NCI-H1694 treated with DMSO at 0.1 percent for 48 hours (cell line): ENCODE data around the gene IER5.
A peak's percentile ranks its signal among the peaks of the same experiment; 100 is the strongest.
"Not testable (repeated sequence)": the region's sequence is repeated elsewhere in the genome, so short reads cannot be mapped to it uniquely, and the experiment has no call there.

Experiments used
- DNase-seq: peaks from one replicate; lab custom pipeline; 2025; lab: John Stamatoyannopoulos, UW

The IER5 gene

GRCh38 chr1:181115971-181116370, 27.5 kb downstream of the IER5 start:
- DNase-seq: not testable (repeated sequence)

DNA sequence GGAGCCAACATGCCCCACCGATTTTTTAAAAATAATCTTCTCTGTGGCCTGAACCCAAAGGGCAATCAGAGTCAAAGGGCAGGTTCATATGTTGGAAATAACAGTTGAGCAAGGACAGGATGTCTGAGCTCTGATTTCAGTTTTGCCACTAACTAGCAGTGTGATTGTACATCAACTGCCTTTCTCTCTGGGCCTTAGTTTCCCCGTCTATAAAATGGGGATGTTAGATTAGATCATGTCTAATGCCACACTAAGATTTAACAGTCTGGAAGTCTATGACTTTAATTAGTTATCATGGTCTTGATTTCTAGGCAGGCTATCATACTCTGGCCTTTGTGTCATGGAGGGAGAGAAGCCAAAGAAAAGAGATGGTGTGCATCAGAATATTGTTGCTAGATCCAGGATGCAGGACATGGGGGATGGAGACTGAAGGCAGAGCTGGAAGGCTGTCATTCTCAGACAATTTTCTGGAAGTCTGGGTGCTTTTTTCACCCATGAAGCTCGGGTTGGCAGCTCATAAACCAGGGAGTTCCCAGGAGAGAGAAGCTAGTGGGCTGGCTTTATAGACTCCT, 28.4 kb downstream of the IER5 start:
- no peak for DNase-seq

GRCh38 chr1:181117648-181118449, 29.3 kb downstream of the IER5 start:
- no peak for DNase-seq

- no peak for DNase-seq
Measured at GRCh38 chr1:181119093-181119989, 30.8 kb downstream of the IER5 start.

- DNase-seq: no peak
Measured at GRCh38 chr1:181120924-181121323, 32.4 kb downstream of the IER5 start.

DNA sequence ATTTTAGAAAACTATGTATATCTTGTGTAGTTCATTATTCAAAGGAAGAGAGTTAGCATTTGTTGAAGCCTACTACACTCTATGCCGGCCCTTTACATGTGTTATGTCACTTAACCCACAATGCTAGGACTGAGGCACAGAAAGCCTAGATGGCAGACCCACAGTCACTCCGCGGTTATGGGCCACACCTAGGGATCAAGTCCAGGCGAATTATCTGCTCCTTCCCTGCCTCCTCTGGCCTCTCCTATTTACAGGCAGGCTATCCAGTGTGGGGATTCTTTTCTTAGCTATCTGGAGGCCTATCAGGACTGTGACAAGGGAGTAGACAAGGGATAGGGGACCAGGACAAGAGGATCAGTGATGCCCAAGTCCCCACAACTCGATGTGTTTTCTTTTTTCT, 33.0 kb downstream of the IER5 start:
- DNase-seq: no peak

GRCh38 chr1:181122222-181122621, 33.7 kb downstream of the IER5 start:
- DNase-seq: no peak

DNA sequence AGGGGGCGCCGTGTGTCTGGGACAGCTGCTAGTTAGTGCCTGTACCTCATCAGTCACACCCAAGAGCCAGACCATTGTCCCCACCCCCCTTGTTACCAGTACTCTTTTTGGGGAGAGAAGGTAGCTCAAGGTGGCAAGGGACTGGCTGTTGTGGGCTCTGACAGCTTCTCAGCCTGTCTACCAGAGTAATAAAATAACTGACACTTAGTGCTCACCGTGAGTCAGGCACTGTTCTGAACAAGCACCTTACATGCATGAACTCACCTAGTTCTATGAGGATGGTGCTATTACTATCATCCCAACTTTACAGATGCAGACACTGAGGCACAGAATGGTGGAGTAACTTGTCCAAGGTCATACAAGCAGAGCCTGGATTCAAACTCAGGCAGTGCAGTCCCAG, 34.7 kb downstream of the IER5 start:
- DNase-seq: no peak

DNA sequence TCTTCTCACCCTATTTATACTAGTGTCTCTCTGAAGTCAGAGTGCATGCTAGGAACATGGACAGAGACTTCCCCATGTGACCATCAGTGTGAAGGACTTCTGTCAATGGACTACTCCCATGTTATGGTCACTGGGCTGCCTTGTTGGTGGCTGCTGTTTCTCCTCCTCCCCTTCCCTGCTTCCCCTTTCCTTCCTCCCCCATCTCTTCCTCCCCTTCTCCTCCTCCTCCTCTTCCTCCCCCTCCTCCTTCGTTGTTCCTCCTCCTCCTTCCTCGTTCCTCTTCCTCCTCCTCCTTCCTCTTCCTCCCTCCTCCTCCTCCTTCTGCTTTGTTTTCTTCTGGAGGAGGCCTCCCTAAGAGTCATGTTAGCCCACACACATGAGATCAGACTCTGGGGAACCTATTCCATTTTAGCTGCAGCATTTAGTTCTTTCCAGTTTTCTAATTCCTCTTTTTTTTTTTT, 35.8 kb downstream of the IER5 start:
- DNase-seq: no peak

- no peak for DNase-seq
Measured at GRCh38 chr1:181126289-181126688, 37.8 kb downstream of the IER5 start.

- DNase-seq: peak; percentile 23
Measured at GRCh38 chr1:181126871-181127587, 38.5 kb downstream of the IER5 start.

- DNase-seq: no peak
Measured at GRCh38 chr1:181127898-181128453, 39.5 kb downstream of the IER5 start.

- DNase-seq: peak; percentile 39
Measured at GRCh38 chr1:181128592-181129497, 40.3 kb downstream of the IER5 start.

DNA sequence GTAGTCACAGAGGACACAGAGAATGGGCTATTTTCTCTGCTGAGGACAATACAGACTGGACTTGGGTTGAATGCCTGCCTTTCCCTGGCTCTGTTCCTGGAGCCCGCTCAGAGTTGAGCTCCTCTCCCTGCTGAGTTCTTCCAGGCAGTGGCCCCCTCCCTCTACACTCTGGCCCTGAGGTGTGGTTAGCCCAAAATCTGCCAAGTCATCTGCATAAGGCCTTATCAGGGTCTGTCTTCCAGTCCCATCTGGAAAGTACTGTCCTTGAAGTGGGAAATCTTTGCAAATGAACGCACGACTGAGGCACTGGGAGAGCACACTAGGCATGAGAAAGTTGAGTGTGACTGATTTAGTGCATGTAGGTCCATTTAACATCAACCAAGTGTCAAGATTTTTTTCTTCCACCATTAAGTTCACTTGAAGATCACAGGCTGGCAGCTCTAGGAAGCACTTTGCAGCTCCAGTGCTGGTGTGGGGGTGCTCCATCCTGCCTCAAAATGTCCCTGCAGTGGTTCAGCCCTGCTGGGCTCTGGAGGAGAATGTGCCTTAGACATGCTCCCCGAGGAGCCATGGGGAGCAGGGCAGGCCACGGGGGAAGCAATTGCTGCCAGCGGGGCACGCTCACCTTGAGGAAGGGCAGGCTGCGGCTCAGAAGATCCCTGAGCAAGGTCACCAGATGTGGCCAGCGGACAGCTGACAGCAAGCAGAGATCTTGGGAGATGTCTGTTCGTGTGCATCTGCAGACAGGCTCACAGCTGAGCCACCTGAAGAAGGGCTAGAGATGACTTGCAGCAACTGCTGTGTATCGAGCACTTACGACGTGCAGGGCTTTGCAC, 41.5 kb downstream of the IER5 start:
- DNase-seq: no peak

GRCh38 chr1:181131255-181131941, 42.9 kb downstream of the IER5 start:
- DNase-seq: no peak

GRCh38 chr1:181133441-181133951, 45.0 kb downstream of the IER5 start:
- DNase-seq: no peak

DNA sequence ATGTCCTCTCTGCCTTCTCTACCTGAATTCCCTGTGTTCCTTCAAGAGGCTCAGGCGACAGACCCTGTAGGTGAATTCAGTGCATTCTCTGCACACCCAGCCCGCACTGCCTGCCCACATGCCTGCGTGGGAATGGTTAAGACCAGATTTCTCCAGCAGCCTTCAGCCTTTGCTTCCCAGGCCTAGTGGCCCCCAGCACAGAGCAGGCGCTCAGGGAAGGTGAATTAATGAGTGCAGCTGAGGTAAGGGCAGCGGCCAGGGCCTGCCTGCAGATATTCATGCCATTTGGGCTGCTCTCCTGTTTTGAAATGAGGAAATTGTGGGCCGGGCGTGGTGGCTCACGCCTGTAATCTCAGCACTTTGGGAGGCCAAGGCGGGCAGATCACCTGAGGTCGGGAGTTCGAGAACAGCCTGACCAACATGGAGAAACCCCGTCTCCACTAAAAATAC, 45.5 kb downstream of the IER5 start:
- no peak for DNase-seq

DNA sequence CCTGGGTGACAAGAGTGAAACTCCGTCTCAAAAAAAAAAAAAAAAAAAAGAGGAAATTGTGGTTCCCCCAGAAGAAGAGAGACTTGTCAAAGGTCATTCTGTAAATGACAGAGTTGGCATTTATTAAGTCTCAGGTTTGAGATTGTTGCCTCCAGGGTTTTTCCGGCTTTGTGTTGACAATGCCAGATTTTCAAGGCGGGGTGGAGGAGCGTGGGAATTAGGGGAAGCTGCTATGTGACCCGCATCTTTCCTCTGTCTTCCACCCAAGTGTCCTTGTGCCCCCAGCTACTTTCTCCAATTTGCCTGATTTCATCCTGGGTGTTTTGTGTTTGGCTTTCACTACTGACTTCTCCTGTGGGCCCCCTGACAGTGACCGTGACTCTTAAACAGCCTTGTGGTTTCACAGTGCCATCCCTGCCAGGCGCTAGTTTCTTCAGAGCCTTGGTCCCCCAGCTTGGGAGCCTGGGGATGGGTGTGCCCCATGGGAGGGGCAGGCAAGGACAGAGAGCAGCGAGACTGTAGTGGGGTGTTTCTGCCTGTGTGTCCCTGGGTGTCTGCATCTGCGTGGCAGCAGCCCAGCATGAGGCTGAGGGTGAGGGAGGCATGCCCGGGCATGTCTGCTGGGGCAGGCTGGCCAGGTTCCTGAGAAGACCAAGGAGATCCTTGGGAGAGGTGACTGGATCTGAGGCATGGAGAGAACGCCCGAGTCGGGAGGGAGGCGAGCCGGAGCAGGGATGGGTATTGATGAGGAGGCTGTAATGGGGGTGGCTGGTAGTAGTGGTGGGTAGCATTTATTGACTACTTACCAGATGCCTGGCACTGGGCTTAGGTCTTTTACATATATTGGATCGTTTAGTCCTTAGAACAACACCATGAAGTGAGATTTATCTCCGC, 46.3 kb downstream of the IER5 start:
- DNase-seq: no peak
